ENCODE measurements around the gene SLC7A6.
A peak's percentile ranks its signal among the peaks of the same experiment; 100 is the strongest.

Gene SLC7A6

DNA sequence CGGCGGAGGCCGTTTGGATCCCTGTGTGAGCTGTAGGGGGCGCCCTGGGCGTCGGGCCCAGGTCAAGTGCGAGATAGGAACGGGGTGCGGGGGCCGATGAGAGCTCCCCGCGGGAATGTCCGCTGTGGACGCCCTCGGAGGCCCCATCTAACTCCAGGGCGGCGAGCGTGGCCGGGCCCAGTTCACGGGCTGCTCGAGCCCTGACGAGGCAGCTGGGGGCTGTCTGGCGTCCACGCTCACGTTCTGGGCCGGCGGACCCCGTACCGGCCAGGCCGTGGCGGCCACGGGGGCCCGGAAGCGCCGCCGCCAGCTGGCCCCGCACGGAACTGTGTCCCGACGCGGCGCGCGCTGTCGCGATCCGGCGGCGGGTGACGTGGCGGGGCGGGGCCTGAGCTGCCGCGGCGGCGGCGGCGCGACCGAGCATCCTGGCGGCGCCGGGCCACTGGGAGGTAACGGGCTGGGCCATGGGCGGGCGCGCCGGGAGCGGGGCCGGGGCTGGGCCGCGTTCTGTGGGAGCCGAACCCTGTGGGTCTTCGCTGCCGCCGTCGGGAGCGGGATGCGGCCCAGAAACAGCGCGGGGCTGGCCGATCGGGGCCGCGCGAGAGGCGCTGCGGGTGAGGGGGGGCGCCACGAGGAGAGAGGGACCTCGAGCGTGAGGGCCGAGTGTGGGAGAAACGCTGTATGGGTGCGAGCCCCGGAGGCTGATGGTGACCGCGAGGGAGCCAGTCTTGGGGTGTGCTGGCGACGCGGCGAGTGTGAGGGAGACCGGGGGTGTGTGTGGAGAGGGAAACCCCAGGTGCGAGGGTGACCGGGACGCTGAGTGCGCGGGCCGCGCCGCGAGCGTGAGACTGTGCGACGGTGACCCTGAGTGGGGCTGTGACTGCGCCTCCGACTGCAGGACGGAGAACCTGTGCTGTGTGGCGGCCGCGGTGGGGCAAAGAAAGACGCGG, at the start of gene SLC7A6:
Gene SLC7A6 (plus strand): TSS at position 399 of the 950 bp plus-strand sequence. CDS start 10,201 bp downstream, outside the sequence.
- DNase-seq (ENCODE audit: low spot score), result peak; percentile 92

DNA sequence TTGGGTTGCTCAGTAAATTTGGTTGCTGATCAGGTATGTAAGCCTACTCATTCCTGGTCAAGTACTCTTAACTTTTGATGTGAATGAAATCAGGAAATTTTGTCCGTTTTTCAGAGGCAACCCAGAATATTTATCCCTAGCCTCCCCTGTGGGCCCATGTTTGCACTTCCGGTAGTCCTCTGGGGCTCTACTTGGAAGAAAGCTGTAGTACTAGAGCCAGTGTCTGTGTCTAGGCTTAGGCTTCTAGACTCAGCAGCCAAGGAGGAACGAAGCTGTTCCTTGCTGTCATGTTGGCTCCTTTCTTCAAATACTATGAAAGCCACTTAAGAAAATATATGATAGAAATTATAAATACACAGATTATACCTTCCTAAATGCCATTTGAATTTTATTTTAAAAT, 49.6 kb upstream of the SLC7A6 start:
- DNase-seq (ENCODE audit: low spot score), result no peak

DNA sequence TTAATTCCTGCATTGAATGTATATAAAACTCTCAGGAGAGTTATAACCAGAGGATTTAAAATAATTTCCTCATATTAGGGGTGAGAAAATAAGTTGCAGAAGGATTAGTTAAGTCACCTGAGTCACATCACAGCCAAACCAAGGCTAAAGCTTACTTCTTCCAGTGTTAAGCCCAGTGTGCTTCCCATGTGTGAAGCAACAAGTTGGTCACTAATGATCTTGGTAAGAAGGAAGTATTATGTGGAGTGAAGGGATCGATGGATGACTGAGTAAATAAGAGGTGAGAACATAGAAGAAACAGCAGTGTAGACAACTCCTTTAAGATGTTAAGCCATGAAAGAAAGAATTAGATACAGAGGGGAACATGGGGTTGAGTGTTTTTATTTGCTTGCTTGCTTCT, 49.0 kb upstream of the SLC7A6 start:
- DNase-seq (ENCODE audit: low spot score), result no peak

DNA sequence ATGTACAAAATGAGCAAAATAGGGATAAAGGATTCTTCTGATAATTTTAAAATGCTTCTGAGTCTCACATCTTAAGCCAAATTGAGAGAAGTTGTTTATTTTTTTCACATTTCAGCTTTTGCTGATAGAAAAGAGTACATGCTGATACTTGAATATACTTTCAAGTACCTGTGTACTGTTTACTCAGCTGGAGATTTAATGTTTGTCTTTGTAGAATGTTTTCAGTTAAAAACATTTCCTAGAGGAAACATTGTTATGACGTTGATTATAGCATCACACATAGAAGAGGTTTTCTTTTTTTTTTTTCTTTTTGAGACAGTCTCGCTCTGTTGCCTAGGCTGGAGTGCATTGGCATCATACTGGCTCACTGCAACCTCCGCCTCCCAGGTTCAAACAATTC, 48.1 kb upstream of the SLC7A6 start:
- DNase-seq (ENCODE audit: low spot score), result no peak

DNA sequence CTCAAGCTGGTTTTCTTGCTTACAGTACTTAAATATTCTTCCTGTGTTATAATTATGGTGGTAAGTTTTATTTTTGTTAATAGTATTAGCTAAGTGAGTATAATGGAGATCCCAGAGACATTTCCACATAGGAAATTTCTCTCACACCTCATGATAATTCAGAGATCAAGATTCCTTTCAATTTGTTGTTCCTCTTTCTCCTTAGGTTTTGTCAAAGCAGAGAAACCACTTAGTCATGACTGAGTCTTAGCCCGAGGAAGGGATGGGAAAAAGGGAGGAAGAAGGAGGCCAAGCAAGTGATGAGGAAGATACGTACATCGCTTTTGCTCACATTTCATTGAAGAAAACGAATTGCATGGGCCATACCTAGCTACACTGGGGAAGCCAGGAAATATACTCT, 46.8 kb upstream of the SLC7A6 start:
- no peak for DNase-seq (ENCODE audit: low spot score)

DNA sequence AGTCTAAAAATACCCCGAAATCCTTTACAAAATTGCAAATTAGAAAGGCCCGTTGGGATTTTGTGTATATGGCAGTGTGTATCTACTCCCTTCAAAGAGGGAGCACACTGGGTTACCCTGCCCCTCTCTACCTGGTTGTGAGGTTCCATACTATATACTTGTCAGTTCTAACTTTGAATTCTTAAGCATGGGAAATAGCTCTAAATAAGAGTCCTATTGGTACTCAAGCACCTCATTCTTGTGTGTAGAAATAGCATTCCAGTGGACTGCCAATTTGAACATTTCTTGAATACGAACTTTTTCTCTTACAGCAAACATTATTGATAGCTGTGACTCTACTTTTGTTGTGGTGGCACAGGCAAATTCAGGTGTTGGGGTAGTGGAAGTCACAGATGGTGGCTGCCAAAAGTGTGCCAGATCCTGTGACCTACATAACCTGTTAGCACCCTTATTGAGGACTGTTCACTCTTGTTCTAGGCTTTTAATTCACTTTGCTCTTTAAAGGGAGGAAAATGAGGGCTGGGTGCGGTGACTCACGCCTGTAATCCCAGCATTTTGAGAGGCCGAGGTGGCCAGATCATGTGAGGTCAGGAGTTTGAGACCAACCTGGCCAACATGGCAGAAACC, 44.5 kb upstream of the SLC7A6 start:
- DNase-seq (ENCODE audit: low spot score), result no peak

DNA sequence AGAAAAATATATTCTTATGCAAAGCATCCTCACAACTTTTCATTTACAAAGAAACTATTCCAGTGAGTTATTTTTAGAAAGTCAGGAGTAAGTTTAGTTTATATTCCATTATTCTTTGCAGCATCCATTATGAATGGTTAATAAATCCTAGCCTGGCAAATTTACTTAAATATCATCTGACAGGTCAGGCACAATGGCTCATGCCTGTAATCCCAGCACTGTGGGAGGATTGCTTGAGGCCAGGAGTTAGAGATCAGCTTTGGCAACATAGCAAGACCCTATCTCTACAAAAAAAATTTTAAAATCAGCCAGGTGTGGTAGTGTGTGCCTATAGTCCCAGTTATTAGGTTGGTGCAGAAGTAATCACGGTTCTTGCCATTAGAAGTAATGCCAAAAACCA, 41.3 kb upstream of the SLC7A6 start:
- DNase-seq (ENCODE audit: low spot score), result no peak

DNA sequence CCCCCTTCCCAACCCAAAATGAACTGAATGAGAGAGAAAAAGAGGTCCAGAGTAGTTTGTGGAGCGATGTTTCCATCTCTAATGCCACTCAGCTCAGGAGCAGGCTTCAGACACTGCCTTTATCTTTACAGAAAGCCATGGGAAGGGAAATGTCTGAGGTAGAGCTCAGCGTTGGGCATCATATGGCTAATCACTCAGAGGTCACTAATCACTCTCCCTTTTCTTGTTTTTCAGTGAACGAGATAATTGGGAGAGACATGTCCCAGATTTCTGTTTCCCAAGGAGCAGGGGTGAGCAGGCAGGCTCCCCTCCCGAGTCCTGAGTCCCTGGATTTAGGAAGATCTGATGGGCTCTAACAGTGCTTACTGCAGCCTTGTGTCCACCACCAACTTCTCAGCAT, 38.2 kb upstream of the SLC7A6 start:
- no peak for DNase-seq (ENCODE audit: low spot score)

DNA sequence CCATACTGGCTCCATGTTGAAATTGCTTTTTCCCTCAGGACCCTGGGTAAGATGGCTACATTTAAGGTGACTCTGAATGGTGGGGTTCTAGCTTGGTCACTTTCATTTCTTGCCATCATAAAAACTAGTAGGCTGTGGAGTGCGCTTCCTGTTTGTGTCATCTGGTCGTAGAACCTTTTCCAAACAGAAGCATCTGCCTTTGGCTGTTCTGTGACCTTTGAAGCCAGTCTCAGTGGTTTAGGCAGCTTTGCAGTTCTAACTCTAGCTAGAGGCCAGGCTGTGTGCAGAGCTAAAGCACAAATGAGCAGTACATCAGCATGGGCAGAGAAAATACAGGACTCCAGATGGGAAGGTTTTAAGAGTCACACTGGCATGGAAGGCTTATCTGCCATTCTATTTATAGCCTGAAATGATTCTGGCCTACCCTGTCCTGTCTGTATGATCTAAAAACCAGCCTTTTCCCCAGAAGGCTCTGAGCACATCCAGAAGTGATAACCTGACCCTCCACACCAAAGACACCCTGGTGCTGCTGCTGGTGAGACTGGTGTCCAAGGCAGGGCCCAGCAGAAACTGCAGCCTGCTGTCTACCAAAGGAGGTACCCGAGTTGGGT, 37.0 kb upstream of the SLC7A6 start:
- DNase-seq (ENCODE audit: low spot score), result no peak

DNA sequence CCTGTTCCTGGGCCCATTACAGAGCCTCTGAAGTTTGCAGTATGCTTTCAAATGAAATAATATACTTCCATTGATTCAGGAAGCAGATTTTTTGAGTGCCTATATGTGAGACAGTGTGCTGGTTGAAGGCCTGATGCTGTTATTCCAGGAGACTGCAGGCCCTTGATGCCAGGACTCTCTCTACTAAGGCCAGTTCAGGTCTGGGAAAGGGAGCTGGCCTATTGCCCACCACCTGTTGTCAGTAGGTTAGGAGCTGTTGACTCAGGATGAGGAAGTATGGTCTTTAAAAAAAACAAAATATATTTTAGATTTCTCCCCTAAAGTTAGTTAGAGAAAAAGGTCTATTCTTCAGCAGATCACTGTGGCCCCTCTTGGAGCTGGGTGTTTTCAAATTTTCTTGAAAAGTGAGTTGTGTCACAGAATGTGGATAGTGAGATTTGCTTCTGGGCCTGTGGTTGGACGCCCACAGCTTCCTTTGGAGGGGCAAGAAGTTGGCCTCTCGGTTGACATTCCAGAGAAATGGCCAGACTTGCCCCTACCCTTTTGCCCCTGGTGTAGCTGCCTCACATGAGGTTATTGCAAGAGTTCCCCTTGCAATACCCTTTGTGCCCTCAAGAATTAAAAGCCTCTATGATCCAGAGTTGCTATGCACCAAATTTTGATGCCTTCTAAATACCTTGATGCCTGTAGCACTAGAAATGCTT, 36.3 kb upstream of the SLC7A6 start:
- DNase-seq (ENCODE audit: low spot score), result no peak

DNA sequence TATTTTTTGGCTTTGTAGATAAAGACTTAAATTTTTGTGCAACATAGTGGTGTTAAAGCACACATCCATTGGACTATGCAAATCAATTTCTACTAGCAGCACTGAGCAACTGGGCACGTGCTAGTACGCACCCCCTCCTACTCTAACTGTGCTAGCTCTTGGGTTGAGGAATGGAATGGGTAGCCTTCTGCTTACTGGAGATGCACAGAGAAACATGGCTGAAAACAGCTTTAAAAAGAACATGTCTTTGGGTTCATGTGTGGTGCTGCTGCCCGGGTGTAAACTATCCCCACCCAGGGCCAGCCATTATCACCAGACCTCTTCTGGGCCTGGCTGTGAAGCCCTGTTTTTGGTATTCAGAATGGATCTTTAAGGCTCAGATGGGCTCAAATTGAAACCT, 35.7 kb upstream of the SLC7A6 start:
- DNase-seq (ENCODE audit: low spot score), result no peak

DNA sequence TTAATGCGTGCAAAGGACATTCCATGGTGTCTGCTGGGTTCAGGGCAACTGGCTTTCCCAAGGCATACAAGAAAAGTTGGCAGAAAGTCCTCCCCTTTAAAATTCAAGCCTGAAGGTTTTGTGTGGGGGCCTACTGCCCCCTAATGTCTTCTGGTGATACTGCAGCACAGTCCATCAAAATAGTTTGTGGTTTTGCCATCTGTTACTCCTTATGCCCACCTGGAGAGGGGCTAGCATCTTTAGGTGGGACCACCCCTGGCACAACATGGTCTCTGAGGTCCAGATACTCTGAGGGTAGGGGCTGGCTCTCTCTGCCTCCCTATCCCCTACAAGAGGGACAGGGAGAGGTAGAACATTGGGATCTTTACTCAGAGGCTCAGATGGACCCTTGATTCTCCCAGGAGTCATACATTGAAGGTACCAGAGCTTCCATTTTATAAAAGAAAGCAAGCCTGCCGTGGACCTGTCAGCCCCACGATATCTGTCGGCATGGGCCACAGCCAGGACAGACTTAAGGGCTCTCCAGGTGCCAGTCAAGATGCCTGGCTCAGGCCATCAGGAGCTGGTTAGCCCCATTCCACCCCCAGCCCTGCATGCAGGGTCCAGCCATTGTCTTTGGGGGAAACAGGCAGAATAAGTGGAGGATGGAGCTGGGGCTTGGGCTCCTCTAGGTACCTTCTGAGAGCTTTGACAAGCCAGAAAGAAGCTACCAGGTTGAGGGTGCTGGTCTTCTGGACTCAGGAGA, 34.7 kb upstream of the SLC7A6 start:
- peak; percentile 83 for DNase-seq (ENCODE audit: low spot score)

DNA sequence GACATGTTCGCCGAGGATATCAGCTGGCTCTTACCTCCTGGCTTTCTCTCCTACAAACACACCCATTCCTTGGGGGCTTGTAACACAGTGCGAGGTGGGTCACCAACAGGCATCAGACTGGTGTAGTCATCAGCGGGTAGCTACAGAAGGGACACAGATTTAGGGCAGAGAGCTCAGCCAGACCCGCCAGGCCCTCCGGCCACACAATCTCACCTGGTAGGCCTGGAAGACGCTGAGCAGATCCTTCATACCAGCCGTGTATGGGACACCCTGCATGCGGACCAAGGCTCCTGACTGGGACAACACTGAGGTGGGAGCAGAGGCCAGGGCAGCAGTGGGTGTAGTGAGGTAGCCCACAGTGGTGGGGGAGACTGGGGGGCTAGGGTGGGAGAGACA, 34.2 kb upstream of the SLC7A6 start:
- DNase-seq (ENCODE audit: low spot score), result no peak

DNA sequence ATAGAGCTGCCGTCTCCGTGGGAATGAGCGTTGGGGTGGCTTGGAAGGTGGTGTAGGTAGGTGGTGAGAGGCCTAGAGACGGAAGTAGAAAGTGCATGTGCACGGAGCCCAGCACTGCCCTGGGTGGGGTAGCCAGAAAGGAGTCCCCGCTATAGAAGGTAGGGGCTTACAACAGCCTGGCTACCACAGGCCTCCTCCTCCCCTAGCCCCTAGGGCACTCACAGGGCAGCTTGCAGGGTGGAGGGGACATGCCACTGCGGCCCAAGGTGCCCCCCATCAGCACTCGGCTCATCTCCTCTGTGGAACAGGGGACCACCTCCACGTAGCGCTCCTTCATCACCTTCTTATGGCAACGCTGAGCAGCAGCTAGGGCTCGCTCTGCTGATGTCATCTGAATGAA, 33.4 kb upstream of the SLC7A6 start:
- no peak for DNase-seq (ENCODE audit: low spot score)

DNA sequence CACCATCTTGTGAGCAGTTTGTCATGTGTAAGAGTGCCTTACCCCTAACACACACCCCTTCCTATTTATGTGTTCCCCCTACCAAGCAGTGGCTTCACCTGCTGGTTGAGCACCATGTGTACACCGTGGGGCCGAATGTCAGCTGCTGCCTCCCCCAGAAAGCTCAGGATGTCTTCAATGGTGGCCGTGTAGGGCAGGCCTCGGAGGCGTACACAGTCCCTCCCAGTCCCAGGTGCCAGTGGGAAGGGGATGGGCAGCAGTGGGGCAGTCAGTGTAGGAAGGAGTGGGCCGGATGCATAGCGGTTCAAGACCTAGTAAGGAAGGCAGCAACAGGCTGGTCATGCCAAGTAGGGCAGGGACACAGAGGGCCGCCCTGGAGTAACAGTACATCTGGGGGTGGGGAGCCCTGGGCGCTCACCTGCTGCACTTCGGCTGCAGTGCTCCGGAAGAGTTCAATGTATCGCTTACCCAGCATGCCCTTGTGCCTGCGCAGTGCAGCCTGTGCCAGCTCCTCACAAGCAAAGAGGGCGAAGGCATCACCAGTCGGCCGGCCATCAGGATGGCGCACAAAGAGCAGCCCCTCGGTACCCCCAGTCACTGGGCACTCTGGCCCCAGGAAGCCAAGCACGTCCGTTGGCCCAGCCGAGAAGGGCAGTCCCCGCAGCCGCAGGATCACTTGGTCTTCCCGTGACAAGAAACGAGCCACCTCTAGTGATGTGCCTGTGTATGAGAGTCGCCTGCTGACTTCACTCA, 32.8 kb upstream of the SLC7A6 start:
- DNase-seq (ENCODE audit: low spot score), result no peak

DNA sequence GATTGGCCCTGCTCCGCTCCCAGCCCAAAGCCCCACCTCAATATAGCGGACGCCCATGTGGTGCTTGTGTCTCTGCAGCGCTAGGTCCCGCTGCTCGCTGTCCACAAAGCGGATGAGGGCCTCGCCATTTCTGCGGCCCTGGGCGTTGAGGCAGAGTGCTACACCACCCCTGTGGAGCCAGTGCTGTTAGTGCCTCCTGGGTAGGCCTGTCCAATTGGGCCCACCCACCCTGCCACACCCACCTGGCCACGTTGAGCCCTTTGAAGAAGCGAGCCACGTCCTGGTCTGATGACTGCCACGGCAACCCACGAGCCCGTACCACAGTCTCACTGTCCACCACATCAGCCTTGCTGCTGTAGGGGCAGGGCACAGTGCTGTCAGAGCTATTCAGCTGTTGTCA, 32.0 kb upstream of the SLC7A6 start:
- no peak for DNase-seq (ENCODE audit: low spot score)

DNA sequence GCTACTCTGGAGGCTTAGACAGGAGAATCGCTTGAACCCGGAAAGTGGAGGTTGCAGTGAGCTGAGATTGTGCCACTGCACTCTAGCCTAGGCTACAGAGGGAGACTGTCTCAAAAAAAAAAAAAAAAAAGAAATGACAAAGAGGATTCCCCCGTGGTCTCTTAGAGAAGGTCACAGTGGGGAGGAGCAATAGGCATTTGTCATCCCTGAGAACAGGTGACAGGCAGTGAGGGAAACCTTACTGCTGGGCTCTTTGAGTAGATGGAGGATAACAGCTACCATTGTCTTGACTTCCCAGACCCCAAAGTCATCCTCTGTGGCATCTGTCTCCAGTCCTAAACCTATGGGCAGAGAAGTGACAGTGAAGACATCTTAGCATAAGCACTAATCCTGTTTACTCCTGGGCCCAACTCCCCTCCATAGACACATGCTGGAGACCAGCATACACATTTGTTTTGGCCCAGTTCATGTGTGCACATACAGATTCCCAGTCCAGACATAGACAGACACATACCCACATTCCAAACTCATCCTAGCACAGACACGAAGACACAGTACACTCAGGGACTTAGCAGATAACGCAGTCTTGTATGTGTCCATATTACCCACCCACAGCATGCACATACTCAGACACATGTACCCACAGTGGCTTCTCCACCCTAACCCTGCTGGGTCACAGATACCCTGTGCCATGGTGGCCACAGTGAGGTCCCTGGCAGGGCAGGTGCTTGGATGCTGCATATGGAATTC, 31.1 kb upstream of the SLC7A6 start:
- no peak for DNase-seq (ENCODE audit: low spot score)

DNA sequence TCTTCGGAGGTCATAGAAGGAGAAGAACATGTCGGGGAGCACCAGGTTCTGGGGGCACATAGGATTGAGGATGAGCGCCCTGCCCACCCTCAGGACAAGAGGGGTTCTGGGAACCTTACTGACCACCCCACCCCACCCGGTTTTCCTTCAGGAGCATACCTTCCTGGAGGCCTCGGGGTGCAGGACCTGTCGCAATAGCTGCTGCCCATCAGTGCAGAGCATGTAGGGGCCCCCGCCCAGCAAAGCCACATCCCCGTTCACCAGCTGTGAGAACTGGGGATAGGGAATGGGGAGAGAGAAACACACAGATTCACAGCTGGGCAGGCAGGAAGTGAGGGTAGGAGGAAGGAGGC, 30.5 kb upstream of the SLC7A6 start:
- no peak for DNase-seq (ENCODE audit: low spot score)

DNA sequence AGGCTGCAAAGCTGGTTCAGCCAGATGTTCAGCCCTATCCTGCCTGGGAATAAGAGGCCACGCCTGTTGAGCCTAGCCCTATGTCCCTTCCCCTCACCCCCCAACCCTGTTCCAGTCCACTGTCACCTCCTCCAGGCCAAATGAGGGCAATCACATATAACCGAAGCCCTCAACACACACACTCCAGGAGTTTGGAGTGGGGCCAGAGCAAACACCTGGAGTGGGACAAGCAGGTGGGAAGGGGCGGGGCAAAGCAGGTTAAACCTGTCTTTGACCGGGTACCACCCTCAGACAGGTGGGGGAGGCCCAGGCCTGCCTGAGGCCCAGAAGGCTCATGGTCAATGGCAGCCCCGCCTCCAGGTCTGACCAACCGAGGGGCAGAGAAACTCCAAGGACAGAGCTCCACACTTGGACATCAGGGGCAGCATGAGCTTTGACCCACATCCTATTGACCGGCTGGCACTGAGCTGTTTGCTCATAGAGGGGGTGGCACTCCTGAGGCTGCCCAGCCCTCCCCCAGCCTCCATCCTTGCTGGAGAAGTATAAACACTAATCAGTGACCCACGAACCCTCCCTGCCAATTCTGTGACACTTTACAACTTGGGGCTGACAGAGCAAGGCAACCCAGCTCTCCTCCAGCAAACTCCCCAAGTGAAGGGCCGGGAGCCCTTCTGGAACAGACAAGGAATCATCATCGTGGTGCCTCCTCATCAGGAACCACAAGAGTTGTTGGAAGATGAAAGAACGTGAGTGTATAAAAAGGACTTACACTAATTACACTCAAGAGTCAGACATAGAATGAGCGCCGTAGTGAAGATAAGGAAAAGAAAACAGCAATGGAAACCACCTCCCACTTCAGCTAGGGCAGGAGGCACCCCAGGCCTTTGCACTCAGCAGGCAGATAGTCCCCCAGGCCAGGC, 29.9 kb upstream of the SLC7A6 start:
- no peak for DNase-seq (ENCODE audit: low spot score)

Data from GM03348 (cell line).